ENCODE measurements around the gene FPGS. TPM values are rescaled to one million over a fixed set of nuclear protein-coding genes. Genes with fewer than 3 reads are reported as not detected.

The FPGS gene
- total RNA-seq, 2 donors from 2014 or later: 53.4 to 57.6 TPM

GRCh38 chr9:127786773-127787104, 15.9 kb upstream of the FPGS start:
- DNase-seq (no peak), ATAC-seq (replicated peaks in 1 of 2) (no peak)
- peaks cover 63% of the 10 kb centered on the region for H3K4me1 Mint-ChIP-seq (ENCODE audit: low read depth)
- peaks cover 14 to 38% of the 10 kb centered on the region in 2 donors for H3K36me3 Mint-ChIP-seq (ENCODE audit: insufficient read depth in 2 of 2)
- no peaks in the 10 kb centered on the region for H3K9me3 Mint-ChIP-seq
- peak overlapping the region; percentile 92 for H3K27ac Mint-ChIP-seq
- H3K27me3 Mint-ChIP-seq (ENCODE audit: low read depth): no peaks in the 10 kb centered on the region
- peak overlapping the region; percentile 93 to 96 for H3K4me3 Mint-ChIP-seq

GRCh38 chr9:127788337-127789011, 14.2 kb upstream of the FPGS start:
- peak; percentile 66 to 76 for DNase-seq
- Mint-ChIP-seq H3K4me1 (ENCODE audit: low read depth) (peaks cover 47% of the 10 kb centered on the region), H3K4me3 (peak overlapping the region; percentile 93 to 96), H3K36me3 (ENCODE audit: insufficient read depth in 2 of 2) (peaks cover 18 to 39% of the 10 kb centered on the region in 2 donors), H3K9me3 (no peaks in the 10 kb centered on the region), H3K27me3 (ENCODE audit: low read depth) (no peaks in the 10 kb centered on the region), H3K27ac (peak overlapping the region; percentile 63)
- ATAC-seq (replicated peaks in 1 of 2): peak; percentile 22 to 25

GRCh38 chr9:127789179-127789578, 13.5 kb upstream of the FPGS start:
- Mint-ChIP-seq H3K9me3 (no peaks in the 10 kb centered on the region), H3K36me3 (ENCODE audit: insufficient read depth in 2 of 2) (peaks cover 18 to 39% of the 10 kb centered on the region in 2 donors), H3K4me3 (peak overlapping the region in 1 of 2 donors; percentile 50), H3K27ac (peak overlapping the region; percentile 63), H3K27me3 (ENCODE audit: low read depth) (no peaks in the 10 kb centered on the region), H3K4me1 (ENCODE audit: low read depth) (peaks cover 40% of the 10 kb centered on the region)
- ATAC-seq (replicated peaks in 1 of 2) (no peak), DNase-seq (no peak)

DNA sequence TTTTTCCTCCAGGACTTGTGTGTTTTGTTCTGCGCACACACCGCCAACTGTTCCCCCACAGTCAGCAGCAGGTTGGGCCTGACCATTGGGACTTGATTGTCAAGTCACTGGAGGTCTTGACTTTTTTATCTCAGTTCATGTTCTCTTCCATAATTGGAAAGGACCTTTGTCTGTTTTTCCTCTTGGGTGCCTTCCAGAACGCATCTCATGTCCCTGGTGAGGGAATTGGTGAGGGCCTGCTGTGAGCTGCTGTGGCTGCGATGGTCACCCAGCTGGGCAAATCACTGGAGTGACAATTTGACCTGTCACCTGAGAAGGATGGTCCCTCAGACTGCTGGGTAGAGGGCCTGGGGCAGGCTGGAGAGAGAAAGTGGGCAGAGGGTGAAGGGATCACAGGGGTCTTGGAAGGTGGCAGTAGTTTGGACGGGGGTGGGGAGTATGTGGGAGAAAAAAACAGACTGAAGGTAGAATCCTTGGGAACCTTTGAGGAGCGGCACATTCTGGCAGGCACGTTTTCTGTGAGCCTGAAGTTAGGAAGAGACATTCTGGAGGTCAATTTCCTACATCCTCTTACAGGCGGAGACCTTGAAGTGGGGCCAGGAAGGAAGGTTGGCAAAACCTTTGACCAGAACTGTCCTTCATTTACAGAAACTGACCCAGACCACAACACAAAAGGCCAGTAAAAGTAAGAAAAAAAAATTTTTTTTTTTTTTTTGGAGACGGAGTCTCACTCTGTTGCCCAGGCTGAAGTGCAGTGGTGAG, 12.4 kb upstream of the FPGS start:
- Mint-ChIP-seq H3K9me3 (no peaks in the 10 kb centered on the region), H3K4me3 (no peak overlapping the region), H3K27me3 (ENCODE audit: low read depth) (no peaks in the 10 kb centered on the region), H3K4me1 (ENCODE audit: low read depth) (peaks cover 40% of the 10 kb centered on the region), H3K27ac (peak overlapping the region; percentile 4), H3K36me3 (ENCODE audit: insufficient read depth in 2 of 2) (peaks cover 18 to 39% of the 10 kb centered on the region in 2 donors)
- DNase-seq (no peak), ATAC-seq (replicated peaks in 1 of 2) (no peak)

DNA sequence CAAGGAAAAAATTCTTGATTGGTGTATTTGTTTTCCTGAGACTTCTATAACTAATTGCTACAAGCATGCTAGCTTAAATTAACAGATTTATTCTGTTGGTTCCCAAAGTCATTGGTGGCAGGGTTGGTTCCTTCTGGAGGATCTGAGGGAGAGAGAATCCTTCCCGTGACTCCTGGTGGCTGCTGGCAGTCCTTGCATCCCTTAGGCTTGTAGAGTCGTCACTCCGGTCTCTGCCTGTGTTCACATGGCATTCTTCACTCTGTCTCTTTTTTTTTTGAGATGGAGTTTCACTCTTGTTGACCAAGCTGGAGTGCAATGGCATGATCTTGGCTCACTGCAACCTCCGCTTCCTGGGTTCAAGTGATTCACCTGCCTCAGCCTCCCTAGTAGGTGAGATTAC, 11.6 kb upstream of the FPGS start:
- Mint-ChIP-seq H3K27ac (no peak overlapping the region), H3K36me3 (ENCODE audit: insufficient read depth in 2 of 2) (peaks cover 18 to 39% of the 10 kb centered on the region in 2 donors), H3K27me3 (ENCODE audit: low read depth) (no peaks in the 10 kb centered on the region), H3K9me3 (no peaks in the 10 kb centered on the region), H3K4me3 (no peak overlapping the region), H3K4me1 (ENCODE audit: low read depth) (peaks cover 44% of the 10 kb centered on the region)
- ATAC-seq (replicated peaks in 1 of 2) (no peak), DNase-seq (no peak)

- H3K36me3 Mint-ChIP-seq (ENCODE audit: insufficient read depth in 2 of 2): peaks cover 15 to 30% of the 10 kb centered on the region in 2 donors
- H3K4me3 Mint-ChIP-seq: no peak overlapping the region
- DNase-seq: no peak
- H3K4me1 Mint-ChIP-seq (ENCODE audit: low read depth): peaks cover 47% of the 10 kb centered on the region
- no peak for ATAC-seq (replicated peaks in 1 of 2)
- H3K27me3 Mint-ChIP-seq (ENCODE audit: low read depth): no peaks in the 10 kb centered on the region
- H3K27ac Mint-ChIP-seq: no peak overlapping the region
- no peaks in the 10 kb centered on the region for H3K9me3 Mint-ChIP-seq
These were observed 10.2 kb upstream of the FPGS start for GRCh38 chr9:127792417-127793031.

DNA sequence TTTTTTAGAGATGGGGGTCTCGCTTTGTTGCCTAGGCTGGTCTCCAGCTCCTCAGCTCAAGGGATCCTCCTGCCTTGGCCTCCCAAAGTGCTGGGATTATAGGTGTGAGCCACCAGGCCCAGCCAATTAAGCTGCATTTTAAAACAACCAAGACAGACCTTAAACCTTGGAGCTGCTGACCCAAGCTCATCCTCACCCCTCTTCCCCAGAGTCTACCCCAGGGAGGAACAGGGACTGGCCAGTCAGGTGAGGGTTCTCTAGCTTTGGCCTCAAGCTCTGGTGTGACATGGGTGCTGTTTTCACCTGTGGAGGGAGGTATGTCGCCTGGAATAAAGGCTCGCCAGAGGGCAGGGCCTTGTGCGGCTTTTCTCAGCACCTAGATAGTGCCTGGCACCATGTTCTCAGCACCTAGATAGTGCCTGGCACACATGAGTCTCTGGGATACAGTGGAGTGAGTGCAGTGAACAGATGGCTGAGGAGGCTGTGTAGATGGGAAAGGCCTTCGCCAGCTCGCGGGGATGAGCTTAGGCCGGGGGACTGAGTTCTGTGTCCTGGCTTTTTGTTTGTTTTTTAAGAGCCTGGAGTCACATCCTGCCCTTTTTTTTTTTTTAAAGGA, 9.5 kb upstream of the FPGS start:
- H3K27ac Mint-ChIP-seq: no peak overlapping the region
- no peak overlapping the region for H3K4me3 Mint-ChIP-seq
- no peak for ATAC-seq (replicated peaks in 1 of 2)
- H3K36me3 Mint-ChIP-seq (ENCODE audit: insufficient read depth in 2 of 2): peaks cover 12 to 25% of the 10 kb centered on the region in 2 donors
- H3K27me3 Mint-ChIP-seq (ENCODE audit: low read depth): no peaks in the 10 kb centered on the region
- peaks cover 45% of the 10 kb centered on the region for H3K4me1 Mint-ChIP-seq (ENCODE audit: low read depth)
- no peak for DNase-seq
- H3K9me3 Mint-ChIP-seq: no peaks in the 10 kb centered on the region

DNA sequence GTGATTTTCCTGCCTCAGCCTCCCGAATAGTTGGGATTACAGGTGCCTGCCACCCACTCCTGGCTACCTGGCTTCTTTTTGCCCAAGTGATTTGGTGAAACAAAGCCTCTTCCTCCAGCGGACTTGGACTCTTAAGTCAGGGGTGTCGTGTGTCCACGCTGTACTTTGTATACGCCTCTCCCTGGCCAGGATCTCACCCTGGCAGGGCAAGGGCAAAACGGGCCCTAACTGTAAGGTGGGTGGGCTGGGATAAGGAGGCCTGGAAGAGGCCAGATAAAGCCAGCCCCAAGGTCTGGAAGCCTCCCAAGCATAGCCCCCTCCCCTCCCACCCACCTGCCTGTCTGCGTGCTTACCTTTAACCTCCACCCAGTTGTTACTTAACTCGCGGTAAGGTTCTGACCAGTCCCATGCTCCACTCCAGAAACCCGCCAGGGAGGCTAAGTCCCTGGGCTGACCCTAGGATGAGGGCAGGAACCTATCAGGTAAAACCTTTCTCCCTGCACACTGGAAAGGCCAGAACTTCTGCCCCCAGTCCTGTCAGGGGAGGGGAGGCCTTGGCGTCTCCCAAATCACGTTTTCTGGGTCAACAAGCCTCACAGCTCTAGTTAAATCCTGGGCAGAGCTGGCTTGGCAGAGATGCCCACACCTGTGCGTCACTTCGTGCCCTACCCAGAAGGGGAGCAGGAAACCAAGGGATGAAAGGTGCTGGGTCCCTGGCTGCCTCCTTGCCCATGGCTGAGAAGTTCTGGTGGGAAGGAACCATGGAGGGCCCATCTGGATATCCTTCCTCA, 8.5 kb upstream of the FPGS start:
- H3K27ac Mint-ChIP-seq: no peak overlapping the region
- H3K4me3 Mint-ChIP-seq: no peak overlapping the region
- DNase-seq (no peak), ATAC-seq (replicated peaks in 1 of 2) (no peak)
- no peaks in the 10 kb centered on the region for H3K27me3 Mint-ChIP-seq (ENCODE audit: low read depth)
- H3K36me3 Mint-ChIP-seq (ENCODE audit: insufficient read depth in 2 of 2): peaks cover 10 to 18% of the 10 kb centered on the region in 2 donors
- H3K4me1 Mint-ChIP-seq (ENCODE audit: low read depth): peaks cover 35% of the 10 kb centered on the region
- H3K9me3 Mint-ChIP-seq: no peaks in the 10 kb centered on the region

- DNase-seq (no peak), ATAC-seq (replicated peaks in 1 of 2) (peak; percentile 30 to 37)
- H3K4me3 Mint-ChIP-seq: peak overlapping the region; percentile 72 to 75
- no peaks in the 10 kb centered on the region for H3K27me3 Mint-ChIP-seq (ENCODE audit: low read depth)
- H3K27ac Mint-ChIP-seq: peak overlapping the region; percentile 44
- peaks cover 3 to 5% of the 10 kb centered on the region in 2 donors for H3K36me3 Mint-ChIP-seq (ENCODE audit: insufficient read depth in 2 of 2)
- H3K9me3 Mint-ChIP-seq: no peaks in the 10 kb centered on the region
- H3K4me1 Mint-ChIP-seq (ENCODE audit: low read depth): peaks cover 33% of the 10 kb centered on the region
These were observed 6.4 kb upstream of the FPGS start for GRCh38 chr9:127796225-127796813.

DNA sequence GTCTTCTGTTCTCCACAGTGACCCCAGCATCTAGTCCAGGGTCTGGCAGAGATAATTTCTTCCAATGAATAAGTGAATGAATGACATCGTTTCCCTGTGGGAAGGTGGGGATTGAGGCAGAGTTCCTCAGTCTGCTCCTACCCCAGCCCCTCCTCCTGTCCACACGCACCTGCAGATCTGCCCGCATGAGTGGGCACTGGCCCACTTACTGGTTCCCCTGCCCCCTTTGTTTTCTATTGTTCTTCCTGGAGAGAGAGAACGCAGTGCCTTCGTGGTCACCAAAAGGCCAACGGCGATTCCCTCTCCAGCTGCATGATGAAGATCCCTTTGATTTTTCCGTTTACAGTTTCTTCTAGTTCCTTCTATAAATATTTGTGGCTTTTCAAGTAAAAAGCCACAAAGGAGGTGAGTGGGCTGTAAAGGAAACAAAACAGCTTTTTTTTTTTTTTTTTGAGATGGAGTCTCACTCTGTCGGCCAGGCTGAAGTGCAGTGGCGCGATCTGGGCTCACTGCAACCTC, 5.8 kb upstream of the FPGS start:
- ATAC-seq (replicated peaks in 1 of 2): peak; percentile 19 to 26
- H3K27me3 Mint-ChIP-seq (ENCODE audit: low read depth): no peaks in the 10 kb centered on the region
- H3K4me1 Mint-ChIP-seq (ENCODE audit: low read depth): peaks cover 37% of the 10 kb centered on the region
- H3K36me3 Mint-ChIP-seq (ENCODE audit: insufficient read depth in 2 of 2): peaks cover 0 to 3% of the 10 kb centered on the region in 2 donors
- DNase-seq: no peak
- H3K27ac Mint-ChIP-seq: peak overlapping the region; percentile 44
- no peaks in the 10 kb centered on the region for H3K9me3 Mint-ChIP-seq
- H3K4me3 Mint-ChIP-seq: peak overlapping the region; percentile 72 to 75

DNA sequence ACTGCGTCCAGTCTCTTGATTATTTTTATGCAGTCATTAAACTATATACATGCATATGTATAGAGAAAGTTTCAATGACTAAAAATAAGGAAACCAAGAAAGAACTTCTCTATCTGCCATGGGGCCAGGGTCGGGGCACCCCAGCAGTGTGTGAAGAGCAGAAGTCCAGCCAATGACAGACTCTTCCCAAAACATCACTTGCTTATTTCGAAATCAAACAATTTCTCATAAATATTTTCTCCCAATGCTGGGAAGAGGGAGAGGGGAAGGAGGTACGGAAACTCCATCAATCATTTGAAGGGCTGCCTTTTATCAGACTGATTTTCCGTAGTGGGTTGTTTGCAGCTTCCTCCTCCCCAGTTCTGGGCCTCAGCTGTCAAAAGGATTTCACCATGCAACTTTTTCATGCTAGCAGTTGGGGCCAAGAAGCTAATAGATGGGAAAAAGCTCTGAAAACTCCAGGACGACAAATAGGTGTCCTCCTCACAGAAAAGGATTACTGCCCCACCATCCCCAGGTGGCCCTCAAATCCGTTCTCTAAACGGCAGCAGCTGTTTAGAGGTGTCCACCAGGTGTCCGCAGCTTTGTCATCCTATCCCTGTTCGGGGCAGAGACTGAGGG, 617 bp upstream of the FPGS start:
- H3K27ac Mint-ChIP-seq: peak overlapping the region; percentile 95

More for the DNA sequence above, 617 bp upstream of the FPGS start:
- Mint-ChIP-seq H3K36me3 (ENCODE audit: insufficient read depth in 2 of 2) (peaks cover 0 to 6% of the 10 kb centered on the region in 2 donors), H3K9me3 (no peaks in the 10 kb centered on the region), H3K4me1 (ENCODE audit: low read depth) (peaks cover 29% of the 10 kb centered on the region), H3K27me3 (ENCODE audit: low read depth) (no peaks in the 10 kb centered on the region), H3K4me3 (peak overlapping the region; percentile 96 to 99)
- no peak for DNase-seq
- ATAC-seq (replicated peaks in 1 of 2): no peak
